Panc1 (cell line): Measurements from ENCODE around the gene PLXND1. TPM values are rescaled to one million over a fixed set of nuclear protein-coding genes. Genes with fewer than 3 reads are reported as not detected.

ENCODE experiments used
- ATAC-seq: fragments of 200-7000 bp; cut with Tn5 transposase; 2 replicates; pipeline ENCODE4 v1.9.1; 2020; ENCODE audit warnings: mild to moderate bottlenecking, moderate library complexity
- BruUV-seq: library from RNA; stranded (reverse); fragments of 400-500 nt; replicated peaks from 2 replicates; lab custom pipeline; 2021; lab: Mats Ljungman, UMichigan
- CTCF ChIA-PET: fragments of 300-600 bp; sonication (Branson Sonifier 250); formaldehyde crosslinking; loops from one replicate; lab custom pipeline; 2022; ENCODE audit warnings: antibody characterized with exemption; lab: Charles Lee
- POLR2A ChIA-PET: fragments of 300-600 bp; sonication (Branson Sonifier 250); formaldehyde crosslinking; loops from one replicate; lab custom pipeline; 2022; ENCODE audit warnings: antibody characterized with exemption; lab: Charles Lee
- DNase-seq: peaks from one replicate; pipeline ENCODE4 v3.0.0-alpha.2; 2010; ENCODE audit warnings: low read depth, low spot score
- H3K27ac ChIP-seq: 2 replicates; pipeline ENCODE4 v1.5.1; 2011; ENCODE audit warnings: mild to moderate bottlenecking, low read length, inconsistent platforms
- H3K27me3 ChIP-seq: fragments of 200-500 bp; sonication (Bioruptor generic); 2 replicates; pipeline ENCODE4 v1.6.0; 2014; ENCODE audit warnings: low read length, inconsistent platforms; ENCODE audit not compliant: control insufficient read depth, insufficient read depth
- H3K36me3 ChIP-seq: fragments of 200-500 bp; sonication (Bioruptor generic); 2 replicates; pipeline ENCODE4 v1.5.1; 2014; ENCODE audit warnings: inconsistent platforms, mild to moderate bottlenecking, low read length, moderate library complexity; ENCODE audit not compliant: control insufficient read depth, insufficient read depth
- H3K4me1 ChIP-seq: 2 replicates; pipeline ENCODE4 v1.5.1; 2011; ENCODE audit warnings: inconsistent platforms, mild to moderate bottlenecking, low read length, moderate library complexity; ENCODE audit not compliant: control insufficient read depth, insufficient read depth
- H3K4me3 ChIP-seq, 2 experiments: 2 replicates each; pipeline ENCODE4 v1.5.1; 2011 to 2012; ENCODE audit warnings: low read depth in 2 of 2, low read length in 2 of 2, mild to moderate bottlenecking in 2 of 2, inconsistent platforms in 1 of 2, moderate library complexity in 1 of 2
- H3K9me3 ChIP-seq: fragments of 200-500 bp; sonication (Bioruptor generic); 2 replicates; pipeline ENCODE4 v1.5.1; 2014; ENCODE audit warnings: low read depth, mild to moderate bottlenecking, inconsistent platforms, low read length, moderate library complexity; ENCODE audit not compliant: control insufficient read depth, insufficient read depth
- CTCF ChIP-seq: fragments of 450-650 bp; IDR thresholded peaks from 2 replicates; pipeline ENCODE4 v1.5.1; 2017; ENCODE audit warnings: mild to moderate bottlenecking
- POLR2AphosphoS5 ChIP-seq: IDR thresholded peaks from 2 replicates; pipeline ENCODE4 v1.6.1; 2012; ENCODE audit warnings: mild to moderate bottlenecking, low read depth, low read length, moderate library complexity
- REST ChIP-seq, 2 experiments: IDR thresholded peaks; 2 replicates each; pipeline ENCODE4 v1.6.1; 2011 to 2012; ENCODE audit warnings: low read depth in 2 of 2, control low read depth in 1 of 2, low read length in 1 of 2, mild to moderate bottlenecking in 1 of 2, moderate library complexity in 1 of 2; ENCODE audit not compliant: insufficient read depth in 1 of 2
- SIN3A ChIP-seq: IDR thresholded peaks from 2 replicates; pipeline ENCODE4 v1.6.1; 2012; ENCODE audit warnings: low read depth, mild to moderate bottlenecking, low read length, moderate library complexity, borderline replicate concordance; ENCODE audit not compliant: insufficient read depth
- TCF7L2 ChIP-seq: IDR thresholded peaks from 2 replicates; pipeline ENCODE4 v1.6.1; 2011; ENCODE audit warnings: mild to moderate bottlenecking, low read depth, low read length, inconsistent platforms
- in situ Hi-C: cut with HindIII; loops from 2 replicates; pipeline ENCODE4 v1.10.0; 2016; ENCODE audit warnings: low sequenced_read_pairs, low pct_unique_long_range_greater_than_20kb
- intact Hi-C: fragments of 100-400 bp; cut with micrococcal nuclease; formaldehyde crosslinking; loops from one replicate; pipeline ENCODE4 v1.10.0; 2022; ENCODE audit not compliant: unreplicated experiment
- total RNA-seq: library from RNA; stranded (reverse); gene quantifications from one replicate; pipeline ENCODE4 v1.2.1, GENCODE V29; 2021; ENCODE audit not compliant: unreplicated experiment

PLXND1 gene
- total RNA-seq, 1 experiment from 2014 or later, result 248 TPM

- intact Hi-C loops (no loop called here), in situ Hi-C loops (no loop called here)
- no peak overlapping the region for H3K4me3 ChIP-seq
- ATAC-seq (peak; percentile 10; the same call in 1 of the 2 replicates), DNase-seq (no peak)
- H3K9me3 ChIP-seq, result no peaks in the 10 kb centered on the region
- peaks cover 4% of the 10 kb centered on the region; the same call in 1 of the 2 replicates for H3K4me1 ChIP-seq
- no TSS peak for BruUV-seq
- TF ChIP-seq POLR2AphosphoS5, result no peak
- TF ChIP-seq CTCF, result no peak
- TF ChIP-seq TCF7L2, result no peak
- TF ChIP-seq REST (IDR thresholded peaks at IDR 0.05; ENCODE audit: insufficient read depth in 1 of 2, low read depth in 2 of 2, low read length in 1 of 2), result no peak
- no peak for TF ChIP-seq SIN3A
- peaks cover 2% of the 10 kb centered on the region for H3K36me3 ChIP-seq
- no peak overlapping the region for H3K27ac ChIP-seq
- ChIA-PET POLR2A (no interaction called here), CTCF (interaction anchor here (0.7 to 1.1 kb wide), 3 partner anchors 37 to 375 kb away, joined by 3 to 5 read pairs (median 3); no protein-coding TSS in a partner anchor)
- H3K27me3 ChIP-seq, result no peaks in the 10 kb centered on the region
Observed at GRCh38 chr3:129567176-129567705, 39.2 kb downstream of the PLXND1 start.

- ChIA-PET CTCF (no interaction called here), POLR2A (no interaction called here)
- no peak overlapping the region for H3K4me3 ChIP-seq
- ATAC-seq (no peak), DNase-seq (no peak)
- intact Hi-C loops, result no loop called here
- H3K27me3 ChIP-seq, result no peaks in the 10 kb centered on the region
- BruUV-seq, result no TSS peak
- no peak overlapping the region for H3K27ac ChIP-seq
- H3K36me3 ChIP-seq, result peaks cover 2% of the 10 kb centered on the region
- peaks cover 10% of the 10 kb centered on the region for H3K4me1 ChIP-seq
- in situ Hi-C loops, result no loop called here
- H3K9me3 ChIP-seq, result no peaks in the 10 kb centered on the region
- no peak for TF ChIP-seq TCF7L2
- no peak for TF ChIP-seq SIN3A
- TF ChIP-seq CTCF, result no peak
- no peak for TF ChIP-seq REST (IDR thresholded peaks at IDR 0.05; ENCODE audit: insufficient read depth in 1 of 2, low read depth in 2 of 2, low read length in 1 of 2)
- TF ChIP-seq POLR2AphosphoS5, result no peak
Observed at GRCh38 chr3:129565902-129566301, 40.6 kb downstream of the PLXND1 start.
